WTC11 (cell line): ENCODE results near the gene LTBP2. TPM values are rescaled to one million over a fixed set of nuclear protein-coding genes. Genes with fewer than 3 reads are reported as not detected.

ENCODE experiments used
- ATAC-seq: fragments of 200-7000 bp; cut with Tn5 transposase; 2 replicates; pipeline ENCODE4 v1.10.0; 2021; ENCODE audit warnings: mild to moderate bottlenecking, moderate library complexity
- CTCF ChIA-PET: fragments of 300-600 bp; sonication (Branson Sonifier 250); formaldehyde crosslinking; loops from one replicate; lab custom pipeline; 2021; ENCODE audit warnings: antibody characterized with exemption; lab: Charles Lee
- POLR2A ChIA-PET: fragments of 350-600 bp; sonication (Branson Sonifier 250); formaldehyde crosslinking; loops from one replicate; lab custom pipeline; 2021; ENCODE audit warnings: antibody characterized with exemption; lab: Charles Lee
- DNase-seq: peaks from one replicate; pipeline ENCODE4 v3.0.0; 2021; ENCODE audit warnings: low spot score
- H3K27ac Mint-ChIP-seq: 2 replicates; pipeline ENCODE4 v1.8.0; 2021; ENCODE audit warnings: mixed read lengths
- H3K27me3 Mint-ChIP-seq: 2 replicates; pipeline ENCODE4 v1.8.0; 2021; ENCODE audit warnings: low read depth, mild to moderate bottlenecking, moderate library complexity, mixed read lengths
- H3K36me3 Mint-ChIP-seq: 2 replicates; pipeline ENCODE4 v1.8.0; 2021; ENCODE audit warnings: mixed read lengths
- H3K4me1 Mint-ChIP-seq: 2 replicates; pipeline ENCODE4 v1.8.0; 2022; ENCODE audit warnings: mixed read lengths
- H3K4me3 Mint-ChIP-seq: 2 replicates; pipeline ENCODE4 v1.8.0; 2021; ENCODE audit warnings: mild to moderate bottlenecking, moderate library complexity, mixed read lengths
- H3K9me3 Mint-ChIP-seq: 2 replicates; pipeline ENCODE4 v1.8.0; 2021; ENCODE audit warnings: mixed read lengths
- AR ChIP-seq: fragments of 250-450 bp; sonication (Bioruptor Pico); IDR thresholded peaks from 2 replicates; pipeline ENCODE4 v1.9.0; 2021; ENCODE audit warnings: mild to moderate bottlenecking
- E2F1 ChIP-seq: sonication (generic); formaldehyde crosslinking; IDR thresholded peaks from 2 replicates; pipeline ENCODE4 v1.8.0; 2022; ENCODE audit warnings: mild to moderate bottlenecking, missing genetic modification reagents
- ETV6 ChIP-seq: sonication (generic); formaldehyde crosslinking; IDR thresholded peaks from 2 replicates; pipeline ENCODE4 v1.8.1; 2022; ENCODE audit warnings: mild to moderate bottlenecking, missing genetic modification reagents
- FOXJ3 ChIP-seq: sonication (generic); formaldehyde crosslinking; IDR thresholded peaks from 2 replicates; pipeline ENCODE4 v1.9.0; 2021; ENCODE audit warnings: missing genetic modification reagents, mild to moderate bottlenecking, borderline replicate concordance
- JAZF1 ChIP-seq: fragments of 250-450 bp; sonication (Bioruptor Pico); IDR thresholded peaks from 2 replicates; pipeline ENCODE4 v1.9.0; 2021; ENCODE audit warnings: moderate library complexity, mild to moderate bottlenecking, inconsistent platforms
- NFATC4 ChIP-seq: fragments of 250-450 bp; sonication (Bioruptor Pico); IDR thresholded peaks from 2 replicates; pipeline ENCODE4 v1.9.0; 2021; ENCODE audit warnings: mild to moderate bottlenecking
- PRRX2 ChIP-seq: fragments of 250-450 bp; sonication (Bioruptor Pico); IDR thresholded peaks from 2 replicates; pipeline ENCODE4 v1.8.0; 2021; ENCODE audit warnings: mild to moderate bottlenecking
- SMAD3 ChIP-seq: sonication (generic); formaldehyde crosslinking; IDR thresholded peaks from 2 replicates; pipeline ENCODE4 v1.8.0; 2022; ENCODE audit warnings: missing genetic modification reagents, mild to moderate bottlenecking, borderline replicate concordance
- TP53 ChIP-seq: sonication (generic); formaldehyde crosslinking; IDR thresholded peaks from 2 replicates; pipeline ENCODE4 v1.8.1; 2023; ENCODE audit warnings: mild to moderate bottlenecking, missing genetic modification reagents
- ZNF138 ChIP-seq: sonication (generic); formaldehyde crosslinking; conservative IDR thresholded peaks from 2 replicates; pipeline ENCODE4 v1.8.1; 2022; ENCODE audit warnings: mild to moderate bottlenecking, moderate library complexity, missing genetic modification reagents
- ZNF263 ChIP-seq: sonication (generic); formaldehyde crosslinking; IDR thresholded peaks from 2 replicates; pipeline ENCODE4 v1.8.1; 2022; ENCODE audit warnings: low read depth, mild to moderate bottlenecking, moderate library complexity, missing genetic modification reagents
- ZNF281 ChIP-seq: sonication (generic); formaldehyde crosslinking; IDR thresholded peaks from 2 replicates; pipeline ENCODE4 v1.8.0; 2023; ENCODE audit warnings: mild to moderate bottlenecking, missing genetic modification reagents
- ZNF532 ChIP-seq: fragments of 250-450 bp; sonication (Bioruptor Pico); IDR thresholded peaks from 2 replicates; pipeline ENCODE4 v1.9.0; 2021; ENCODE audit warnings: mild to moderate bottlenecking, borderline replicate concordance
- total RNA-seq: library from RNA; stranded (reverse); gene quantifications from 3 replicates; pipeline ENCODE4 v1.2.3, GENCODE V29; 2021

The LTBP2 gene
- total RNA-seq, 1 experiment from 2014 or later = 1.2 TPM

GRCh38 chr14:74551431-74552371 is 60.3 kb downstream of the LTBP2 start (continued):
- TF ChIP-seq PRRX2 (CRISPR knock-in tag) = no peak
- TF ChIP-seq FOXJ3 = no peak
- TF ChIP-seq ZNF138 = no peak
- no peak for TF ChIP-seq JAZF1 (CRISPR knock-in tag)
- TF ChIP-seq ETV6 (CRISPR knock-in tag) = no peak
- TF ChIP-seq AR (CRISPR knock-in tag) = no peak
- TF ChIP-seq ZNF532 (CRISPR knock-in tag) = no peak
- no peak for TF ChIP-seq TP53 (CRISPR knock-in tag)

GRCh38 chr14:74551001-74551400 is 61.0 kb downstream of the LTBP2 start:
- TF ChIP-seq NFATC4 = no peak
- no peak for TF ChIP-seq ZNF281
- TF ChIP-seq SMAD3 (CRISPR knock-in tag) = no peak
- TF ChIP-seq E2F1 (CRISPR knock-in tag) = no peak
- no peak for TF ChIP-seq ZNF263 (CRISPR knock-in tag)
- Mint-ChIP-seq H3K36me3 (no peaks in the 10 kb centered on the region), H3K27me3 (no peaks in the 10 kb centered on the region), H3K9me3 (no peaks in the 10 kb centered on the region), H3K4me1 (peaks cover 14% of the 10 kb centered on the region), H3K27ac (no peak overlapping the region), H3K4me3 (no peak overlapping the region)
- CTCF ChIA-PET = interaction anchor here (0.7 to 6.0 kb wide), 6 partner anchors 15 to 49 kb away, joined by 3 to 36 read pairs (median 5); no protein-coding TSS in a partner anchor
- ATAC-seq (no peak; the same call in 1 of the 2 replicates), DNase-seq (no peak)
- POLR2A ChIA-PET = no interaction called here
